DOHH2 (cell line): ENCODE measurements around the gene CACNA2D1.

Source experiments
- H3F3A ChIP-seq: fragments of 200-600 bp; sonication (generic), shearing (Covaris generic); 2 replicates; pipeline ENCODE4 v1.6.0; 2016; ENCODE audit warnings: antibody characterized with exemption, mild to moderate bottlenecking; ENCODE audit not compliant: control insufficient read depth, insufficient read depth
- H3K27ac ChIP-seq: fragments of 200-600 bp; sonication (generic); 2 replicates; pipeline ENCODE4 v1.5.1; 2014; ENCODE audit warnings: low read depth, mild to moderate bottlenecking, low read length, moderate library complexity
- H3K27me3 ChIP-seq: fragments of 200-600 bp; sonication (generic); 2 replicates; pipeline ENCODE4 v1.6.1; 2014; ENCODE audit warnings: mild to moderate bottlenecking, low read length, mixed read lengths; ENCODE audit not compliant: control insufficient read depth
- H3K36me3 ChIP-seq: fragments of 200-600 bp; sonication (generic); 2 replicates; pipeline ENCODE4 v1.6.1; 2014; ENCODE audit warnings: mild to moderate bottlenecking, low read length, moderate library complexity, mixed read lengths; ENCODE audit not compliant: control insufficient read depth
- H3K4me1 ChIP-seq: fragments of 200-600 bp; sonication (generic); 2 replicates; pipeline ENCODE4 v1.6.1; 2014; ENCODE audit warnings: mild to moderate bottlenecking, low read length, mixed read lengths; ENCODE audit not compliant: control insufficient read depth
- H3K4me2 ChIP-seq: fragments of 200-600 bp; sonication (generic); 2 replicates; pipeline ENCODE4 v1.6.0; 2014; ENCODE audit warnings: mild to moderate bottlenecking, low read length, moderate library complexity
- H3K4me3 ChIP-seq: fragments of 200-600 bp; sonication (generic); 2 replicates; pipeline ENCODE4 v1.5.1; 2014; ENCODE audit warnings: mild to moderate bottlenecking, low read length, mixed read lengths
- H3K79me2 ChIP-seq: fragments of 200-600 bp; sonication (generic); 2 replicates; pipeline ENCODE4 v1.6.1; 2014; ENCODE audit warnings: mild to moderate bottlenecking, low read length, mixed read lengths; ENCODE audit not compliant: control insufficient read depth
- H3K9me2 ChIP-seq: fragments of 200-600 bp; sonication (generic); replicated peaks from 2 replicates; pipeline ENCODE4 v1.6.1; 2014; ENCODE audit warnings: mild to moderate bottlenecking, low read length, mixed read lengths; ENCODE audit not compliant: control insufficient read depth
- H3K9me3 ChIP-seq: fragments of 200-600 bp; sonication (generic); 2 replicates; pipeline ENCODE4 v1.6.1; 2014; ENCODE audit warnings: antibody characterized with exemption, low read length, mixed read lengths; ENCODE audit not compliant: control insufficient read depth, insufficient read depth
- H4K20me1 ChIP-seq: fragments of 200-600 bp; sonication (generic); 2 replicates; pipeline ENCODE4 v1.6.0; 2014; ENCODE audit warnings: low read depth, mild to moderate bottlenecking, antibody characterized with exemption, low read length, moderate library complexity; ENCODE audit not compliant: control insufficient read depth, insufficient read depth
- EZH2phosphoT487 ChIP-seq: fragments of 200-600 bp; sonication (generic); IDR thresholded peaks from 2 replicates; pipeline ENCODE4 v1.6.1; 2017; ENCODE audit warnings: borderline replicate concordance, mild to moderate bottlenecking, antibody characterized with exemption, low read length, moderate library complexity, mixed read lengths
- TF ChIP-seq, protein P1 (sequence below): fragments of 200-600 bp; sonication (generic); IDR thresholded peaks from one replicate; pipeline ENCODE4 v1.5.1; 2014; ENCODE audit warnings: antibody characterized with exemption, mild to moderate bottlenecking, low read depth, low read length; ENCODE audit not compliant: poor library complexity, severe bottlenecking

The CACNA2D1 gene

DNA sequence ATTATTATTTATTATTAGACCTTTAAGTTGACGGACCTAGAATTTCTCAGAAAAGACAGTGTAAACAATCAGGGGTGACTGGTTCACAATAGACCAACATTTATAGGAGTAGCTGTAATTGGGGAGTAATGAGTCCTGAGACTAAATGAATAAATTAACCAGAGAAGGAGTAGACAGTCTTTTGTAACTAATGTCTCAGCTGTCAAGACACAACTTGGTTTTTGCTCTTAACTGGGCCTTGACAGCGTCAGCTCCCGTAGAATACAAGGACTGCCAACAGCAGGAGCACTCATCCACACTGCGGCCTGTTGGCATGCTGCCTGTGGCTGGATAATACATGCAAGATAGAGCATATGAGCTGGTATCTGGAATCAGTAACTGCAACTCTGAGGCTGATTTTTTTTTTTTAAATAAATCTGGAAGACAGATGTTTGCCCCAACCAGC lies 123.9 kb downstream of the CACNA2D1 start:
- TF ChIP-seq EZH2phosphoT487: no peak
- Histone ChIP-seq H3K27me3 (no peaks in the 10 kb centered on the region), H4K20me1 (no peaks in the 10 kb centered on the region), H3K4me2 (no peak overlapping the region), H3K4me1 (no peaks in the 10 kb centered on the region), H3K9me2 (no peaks in the 10 kb centered on the region), H3K79me2 (no peaks in the 10 kb centered on the region), H3F3A (no peaks in the 10 kb centered on the region), H3K36me3 (no peaks in the 10 kb centered on the region), H3K27ac (no peak overlapping the region), H3K9me3 (no peaks in the 10 kb centered on the region), H3K4me3 (no peak overlapping the region)

DNA sequence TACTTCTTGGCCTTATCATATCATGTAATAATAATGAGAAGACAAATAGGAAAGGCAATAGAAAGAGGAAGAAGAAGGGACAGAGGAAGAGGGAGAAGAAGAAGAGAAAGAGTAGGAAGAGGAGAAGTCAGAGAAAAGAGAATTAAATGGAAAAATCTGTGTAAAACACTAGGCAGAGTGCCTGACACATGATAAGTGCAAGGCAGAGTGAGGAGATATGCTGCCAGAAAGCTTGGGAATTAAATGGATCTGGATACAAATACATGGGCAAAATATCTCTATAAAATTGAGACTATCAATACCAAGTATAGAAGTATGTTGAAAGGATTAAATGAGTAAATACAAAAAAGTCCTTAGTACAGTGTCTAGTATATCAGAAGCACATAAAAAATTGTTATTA lies 124.8 kb downstream of the CACNA2D1 start:
- Histone ChIP-seq H3F3A (no peaks in the 10 kb centered on the region), H3K36me3 (no peaks in the 10 kb centered on the region), H4K20me1 (no peaks in the 10 kb centered on the region), H3K4me2 (no peak overlapping the region), H3K4me1 (no peaks in the 10 kb centered on the region), H3K27ac (no peak overlapping the region), H3K9me3 (no peaks in the 10 kb centered on the region), H3K4me3 (no peak overlapping the region), H3K79me2 (no peaks in the 10 kb centered on the region), H3K27me3 (no peaks in the 10 kb centered on the region), H3K9me2 (no peaks in the 10 kb centered on the region)
- no peak for TF ChIP-seq EZH2phosphoT487
- TF ChIP-seq, protein P1, sequence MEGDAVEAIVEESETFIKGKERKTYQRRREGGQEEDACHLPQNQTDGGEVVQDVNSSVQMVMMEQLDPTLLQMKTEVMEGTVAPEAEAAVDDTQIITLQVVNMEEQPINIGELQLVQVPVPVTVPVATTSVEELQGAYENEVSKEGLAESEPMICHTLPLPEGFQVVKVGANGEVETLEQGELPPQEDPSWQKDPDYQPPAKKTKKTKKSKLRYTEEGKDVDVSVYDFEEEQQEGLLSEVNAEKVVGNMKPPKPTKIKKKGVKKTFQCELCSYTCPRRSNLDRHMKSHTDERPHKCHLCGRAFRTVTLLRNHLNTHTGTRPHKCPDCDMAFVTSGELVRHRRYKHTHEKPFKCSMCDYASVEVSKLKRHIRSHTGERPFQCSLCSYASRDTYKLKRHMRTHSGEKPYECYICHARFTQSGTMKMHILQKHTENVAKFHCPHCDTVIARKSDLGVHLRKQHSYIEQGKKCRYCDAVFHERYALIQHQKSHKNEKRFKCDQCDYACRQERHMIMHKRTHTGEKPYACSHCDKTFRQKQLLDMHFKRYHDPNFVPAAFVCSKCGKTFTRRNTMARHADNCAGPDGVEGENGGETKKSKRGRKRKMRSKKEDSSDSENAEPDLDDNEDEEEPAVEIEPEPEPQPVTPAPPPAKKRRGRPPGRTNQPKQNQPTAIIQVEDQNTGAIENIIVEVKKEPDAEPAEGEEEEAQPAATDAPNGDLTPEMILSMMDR: no peak

DNA sequence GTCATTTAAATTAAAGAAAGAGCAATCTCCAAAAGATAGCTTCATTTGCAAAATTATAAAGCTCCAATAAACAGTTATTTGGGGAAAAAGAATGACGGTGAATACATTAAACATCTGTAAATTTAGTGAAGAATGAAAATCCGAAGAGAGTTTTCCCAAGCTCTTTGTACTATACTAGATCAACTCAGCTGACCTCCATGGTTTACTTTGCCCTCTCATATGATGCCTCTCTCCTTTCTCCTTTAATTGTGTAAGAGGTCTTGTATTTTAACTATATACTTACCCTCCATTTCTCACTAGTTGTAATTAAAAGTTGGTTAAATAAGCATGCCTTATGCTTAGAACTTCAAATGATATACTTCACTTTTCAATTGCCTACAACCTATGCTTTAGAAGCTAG lies 125.8 kb downstream of the CACNA2D1 start:
- Histone ChIP-seq H3K4me2 (no peak overlapping the region), H3K27me3 (no peaks in the 10 kb centered on the region), H3K9me3 (no peaks in the 10 kb centered on the region), H3K9me2 (no peaks in the 10 kb centered on the region), H3K4me3 (no peak overlapping the region), H3K4me1 (no peaks in the 10 kb centered on the region), H3K36me3 (no peaks in the 10 kb centered on the region), H3K27ac (no peak overlapping the region), H4K20me1 (no peaks in the 10 kb centered on the region), H3F3A (no peaks in the 10 kb centered on the region), H3K79me2 (no peaks in the 10 kb centered on the region)
- TF ChIP-seq EZH2phosphoT487: no peak
- TF ChIP-seq, protein P1: no peak

DNA sequence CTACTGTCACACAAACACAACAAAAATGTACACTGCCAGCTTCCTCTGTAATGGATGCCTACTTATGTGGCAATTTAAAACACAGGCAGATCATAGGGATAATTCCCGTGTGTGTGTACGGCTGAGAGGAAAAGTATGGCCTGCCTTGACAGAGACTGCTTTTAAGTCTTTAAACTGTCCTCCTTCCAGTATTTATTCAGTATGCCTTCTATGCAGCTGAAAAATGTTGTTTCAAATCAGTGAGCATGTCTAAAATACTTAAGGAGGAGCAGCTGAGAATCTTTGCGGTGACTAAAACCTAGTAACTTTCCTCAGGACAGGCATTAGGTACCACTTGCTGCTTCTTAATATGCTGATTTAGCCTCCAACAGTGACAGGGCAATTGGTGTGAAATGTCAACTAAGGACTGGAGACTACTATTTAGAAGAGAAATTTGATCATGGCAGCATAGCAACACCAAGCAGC lies 126.3 kb downstream of the CACNA2D1 start:
- Histone ChIP-seq H4K20me1 (no peaks in the 10 kb centered on the region), H3K9me3 (no peaks in the 10 kb centered on the region), H3K27ac (no peak overlapping the region), H3F3A (no peaks in the 10 kb centered on the region), H3K4me1 (no peaks in the 10 kb centered on the region), H3K79me2 (no peaks in the 10 kb centered on the region), H3K4me2 (no peak overlapping the region), H3K27me3 (no peaks in the 10 kb centered on the region), H3K36me3 (no peaks in the 10 kb centered on the region), H3K4me3 (no peak overlapping the region), H3K9me2 (no peaks in the 10 kb centered on the region)
- TF ChIP-seq, protein P1: no peak
- TF ChIP-seq EZH2phosphoT487: no peak
